NK-92 (cell line): ENCODE measurements around the gene SRGAP3.

Experiments
- DNase-seq: peaks from one replicate; lab custom pipeline; 2025; ENCODE audit not compliant: unreplicated experiment; lab: John Stamatoyannopoulos, UW

SRGAP3 gene

GRCh38 chr3:9026320-9027045 is 223.0 kb downstream of the SRGAP3 start:
- no peak for DNase-seq

- no peak for DNase-seq
Measured at GRCh38 chr3:9024341-9024740, 225.1 kb downstream of the SRGAP3 start.

- no peak for DNase-seq
Measured at GRCh38 chr3:9023226-9023590, 226.2 kb downstream of the SRGAP3 start.

GRCh38 chr3:9022305-9023225 is 226.9 kb downstream of the SRGAP3 start:
- no peak for DNase-seq

- no peak for DNase-seq
Measured at GRCh38 chr3:9021271-9022009, 228.0 kb downstream of the SRGAP3 start.

GRCh38 chr3:9020426-9020825 is 229.0 kb downstream of the SRGAP3 start:
- DNase-seq: no peak

GRCh38 chr3:9019259-9019961 is 230.0 kb downstream of the SRGAP3 start:
- DNase-seq: no peak

- no peak for DNase-seq
Measured at GRCh38 chr3:9015250-9015649, 234.2 kb downstream of the SRGAP3 start.

GRCh38 chr3:9013782-9014563 is 235.5 kb downstream of the SRGAP3 start:
- DNase-seq: no peak

GRCh38 chr3:9012521-9012920 is 236.9 kb downstream of the SRGAP3 start:
- no peak for DNase-seq

- no peak for DNase-seq
Measured at GRCh38 chr3:9009976-9010545, 239.4 kb downstream of the SRGAP3 start.

GRCh38 chr3:9008550-9009255 is 240.7 kb downstream of the SRGAP3 start:
- no peak for DNase-seq

GRCh38 chr3:9007928-9008327 is 241.5 kb downstream of the SRGAP3 start:
- no peak for DNase-seq

- DNase-seq: no peak
Measured at GRCh38 chr3:9007213-9007612, 242.2 kb downstream of the SRGAP3 start.

GRCh38 chr3:9000041-9000440 is 249.4 kb downstream of the SRGAP3 start:
- no peak for DNase-seq

GRCh38 chr3:8997151-8997550 is 252.3 kb downstream of the SRGAP3 start:
- DNase-seq: no peak

- DNase-seq: no peak
Measured at GRCh38 chr3:8996681-8997121, 252.7 kb downstream of the SRGAP3 start.

GRCh38 chr3:8996216-8996615 is 253.2 kb downstream of the SRGAP3 start:
- DNase-seq: no peak

- no peak for DNase-seq
Measured at GRCh38 chr3:8994226-8994625, 255.2 kb downstream of the SRGAP3 start.
